Body of pancreas (tissue), 4 donors: Measurements from ENCODE around the gene GPR141. TPM values are rescaled to one million over a fixed set of nuclear protein-coding genes. Genes with fewer than 3 reads are reported as not detected.

Experiments
- ATAC-seq: fragments of 150-250 bp; one replicate; pipeline ENCODE4 v1.9.1; 2016
- DNase-seq, 4 donors: peaks; one replicate each; pipeline ENCODE4 v3.0.0-alpha.2; 2019
- H3K27ac ChIP-seq, 4 donors: fragments of 200-600 bp; sonication (generic); 1 replicate in 3 of 4; 2 replicates in 1 of 4; pipeline versions ENCODE4 v1.5.1 to v1.6.1; 2016 to 2019; ENCODE audit warnings: mild to moderate bottlenecking in 1 of 4, mixed read lengths in 1 of 4, moderate library complexity in 1 of 4
- H3K27me3 ChIP-seq, 2 donors: fragments of 200-600 bp; sonication (generic); one replicate each; pipeline ENCODE4 v1.6.0; 2016; ENCODE audit warnings: mild to moderate bottlenecking in 1 of 2
- H3K36me3 ChIP-seq, 2 donors: fragments of 200-600 bp; sonication (generic); replicated peaks in 1 of 2; 2 replicates each; pipeline ENCODE4 v1.5.1; 2016; ENCODE audit warnings: low read depth in 2 of 2; ENCODE audit not compliant: insufficient read depth in 1 of 2
- H3K4me1 ChIP-seq: fragments of 200-600 bp; sonication (generic); one replicate; pipeline ENCODE4 v1.6.0; 2016
- H3K4me3 ChIP-seq, 2 donors: fragments of 200-600 bp; sonication (generic); 1 replicate in 1 of 2; 2 replicates in 1 of 2; pipeline ENCODE4 v1.5.1; 2016 to 2019
- H3K9me3 ChIP-seq, 3 donors: fragments of 200-600 bp; sonication (generic); 1 replicate in 2 of 3; 2 replicates in 1 of 3; pipeline ENCODE4 v1.5.1; 2016
- CTCF ChIP-seq, 7 experiments: fragments of 450-650 bp in 4 of 7; fragments of 200-600 bp in 3 of 7; sonication (generic) in 3 of 7; IDR thresholded peaks; one replicate each; pipeline ENCODE4 v1.5.1; 2016 to 2019; ENCODE audit warnings: antibody characterized with exemption in 7 of 7
- POLR2A ChIP-seq, 3 donors: fragments of 450-650 bp; IDR thresholded peaks; one replicate each; pipeline ENCODE4 v1.6.1; 2016; ENCODE audit warnings: antibody characterized with exemption in 3 of 3, mild to moderate bottlenecking in 2 of 3
- WGBS, 2 donors: methylation state at CpG; one replicate each; pipeline ENCODE4 v1.1.5; 2017; 5-methylcytosine and 5-hydroxymethylcytosine counted together
- intact Hi-C: fragments of 100-400 bp; cut with DNase I; formaldehyde crosslinking; loops from one replicate; pipeline ENCODE4 v1.15.1; 2023
- total RNA-seq, 2 donors: library from RNA; depleted of rRNA; stranded (reverse); fragments of >200 nt; gene quantifications; one replicate each; pipeline ENCODE4 v1.1.0, GENCODE V29; 2016

The GPR141 gene
- total RNA-seq, 2 donors from 2014 or later, result 6.3 TPM; not detected in 1

GRCh38 chr7:37732888-37733287 is 49.3 kb downstream of the GPR141 start:
- no peak overlapping the region for H3K27ac ChIP-seq
- intact Hi-C loops, result no loop called here
- WGBS, 2 donors, result 43 to 57% methylated on average over 2 of the region's 2 CpGs
- H3K4me1 ChIP-seq, result peaks cover 25% of the 10 kb centered on the region
- H3K9me3 ChIP-seq, result no peaks in the 10 kb centered on the region
- no peak overlapping the region for H3K4me3 ChIP-seq
- peak; percentile 52 to 76 (median 66) for DNase-seq
- no peak for TF ChIP-seq POLR2A (IDR thresholded peaks at IDR 0.05)
- H3K27me3 ChIP-seq, result no peaks in the 10 kb centered on the region
- no peaks in the 10 kb centered on the region for H3K36me3 ChIP-seq
- peak; percentile 90 for ATAC-seq

GRCh38 chr7:37735196-37735595 is 51.6 kb downstream of the GPR141 start:
- Histone ChIP-seq H3K4me1 (peaks cover 23% of the 10 kb centered on the region), H3K9me3 (no peaks in the 10 kb centered on the region), H3K27ac (no peak overlapping the region), H3K27me3 (no peaks in the 10 kb centered on the region), H3K4me3 (no peak overlapping the region), H3K36me3 (no peaks in the 10 kb centered on the region)
- TF ChIP-seq CTCF (IDR thresholded peaks at IDR 0.05), result no peak
- no peak for TF ChIP-seq POLR2A (IDR thresholded peaks at IDR 0.05)
- intact Hi-C loops, result no loop called here
- ATAC-seq (no peak), DNase-seq (no peak)

GRCh38 chr7:37738321-37738720 is 54.8 kb downstream of the GPR141 start:
- ATAC-seq (no peak), DNase-seq (no peak)
- Histone ChIP-seq H3K4me1 (peaks cover under 1% of the 10 kb centered on the region), H3K4me3 (no peak overlapping the region), H3K36me3 (no peaks in the 10 kb centered on the region), H3K27me3 (no peaks in the 10 kb centered on the region), H3K27ac (no peak overlapping the region), H3K9me3 (no peaks in the 10 kb centered on the region)
- TF ChIP-seq POLR2A (IDR thresholded peaks at IDR 0.05) (no peak), CTCF (IDR thresholded peaks at IDR 0.05) (no peak)
- 65% methylated on average over 1 of the region's 1 CpG for WGBS, 2 donors
- intact Hi-C loops, result no loop called here

GRCh38 chr7:37740398-37740797 is 56.8 kb downstream of the GPR141 start:
- TF ChIP-seq CTCF (IDR thresholded peaks at IDR 0.05), result no peak
- no peak for TF ChIP-seq POLR2A (IDR thresholded peaks at IDR 0.05)
- no peak overlapping the region for H3K27ac ChIP-seq
- no peak for ATAC-seq
- no peaks in the 10 kb centered on the region for H3K27me3 ChIP-seq
- no peak overlapping the region for H3K4me3 ChIP-seq
- no peak for DNase-seq
- H3K36me3 ChIP-seq, result no peaks in the 10 kb centered on the region
- no peaks in the 10 kb centered on the region for H3K9me3 ChIP-seq
- intact Hi-C loops, result no loop called here
- H3K4me1 ChIP-seq, result no peaks in the 10 kb centered on the region
- WGBS, 2 donors, result 87 to 93% methylated on average over 7 of the region's 7 CpGs

- intact Hi-C loops, result no loop called here
- no peak overlapping the region for H3K27ac ChIP-seq
- no peaks in the 10 kb centered on the region for H3K36me3 ChIP-seq
- DNase-seq (no peak), ATAC-seq (no peak)
- H3K4me1 ChIP-seq, result no peaks in the 10 kb centered on the region
- no peak for TF ChIP-seq CTCF (IDR thresholded peaks at IDR 0.05)
- no peak for TF ChIP-seq POLR2A (IDR thresholded peaks at IDR 0.05)
- no peaks in the 10 kb centered on the region for H3K27me3 ChIP-seq
- no peak overlapping the region for H3K4me3 ChIP-seq
- no peaks in the 10 kb centered on the region for H3K9me3 ChIP-seq
- 25 to 38% methylated on average over 2 of the region's 2 CpGs for WGBS, 2 donors
Measured at GRCh38 chr7:37741776-37742175, 58.2 kb downstream of the GPR141 start.
